Stimulated activated CD8-positive, alpha-beta memory T cell treated with anti-CD3 and anti-CD28 coated beads, Interleukin-12 subunit alpha, Interleukin-12 subunit beta, amount 100 ng/mL, for 1 hour (primary cell): ENCODE results near the gene TSLP.

Experiments used
- DNase-seq: peaks from one replicate; pipeline ENCODE4 v3.0.0-alpha.2; 2020; ENCODE audit warnings: low read depth

TSLP gene

GRCh38 chr5:111099058-111099778 is 27.7 kb downstream of the TSLP start:
- DNase-seq = no peak

DNA sequence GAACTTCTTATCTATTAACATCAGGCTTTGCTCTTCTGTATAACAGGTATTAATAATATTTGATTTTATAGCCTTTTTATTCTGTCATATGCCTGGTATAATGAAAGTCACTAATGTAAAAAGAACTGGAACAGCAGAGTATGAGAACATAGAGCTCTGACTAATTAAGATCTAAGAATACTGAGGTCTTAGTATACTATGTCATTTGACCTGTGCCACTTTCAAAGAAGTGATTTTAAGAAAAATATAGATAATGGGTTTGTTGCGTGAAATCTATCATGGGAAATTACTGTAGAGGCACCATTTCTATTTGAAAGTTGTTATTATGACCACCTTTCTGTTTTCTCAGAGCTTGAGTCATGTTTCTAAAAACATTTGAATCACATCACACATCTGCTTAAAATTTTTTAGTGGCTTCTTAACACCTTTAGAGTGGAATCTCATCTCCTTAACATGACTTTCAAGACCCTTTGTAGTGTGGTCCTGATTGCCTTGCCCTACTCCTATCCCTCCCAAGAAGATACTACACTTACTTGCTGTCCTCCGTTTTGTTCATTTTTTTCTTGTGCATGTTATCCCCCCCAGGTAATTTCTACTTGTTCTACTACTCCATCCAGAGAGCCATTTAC is 34.9 kb downstream of the TSLP start:
- DNase-seq = no peak

GRCh38 chr5:111107371-111107770 is 35.9 kb downstream of the TSLP start:
- DNase-seq = no peak

DNA sequence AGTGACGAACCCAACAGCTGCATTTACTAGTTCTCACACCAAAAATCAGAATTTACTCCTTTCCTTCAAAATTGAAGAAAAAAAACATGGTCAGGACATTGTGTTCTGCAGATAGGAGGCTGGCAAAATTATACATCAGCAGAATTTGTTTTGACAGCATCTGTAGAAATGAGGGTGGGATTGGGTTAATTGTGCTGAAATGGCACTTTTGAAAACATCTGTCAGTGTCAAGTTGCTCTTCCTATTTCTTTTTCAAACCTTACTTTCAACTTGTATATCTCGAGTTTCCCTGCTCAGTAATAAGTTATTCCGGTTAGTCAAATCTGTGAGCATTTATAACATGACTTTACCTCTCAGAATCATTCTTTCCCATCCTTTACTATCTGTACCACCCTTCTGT is 40.4 kb downstream of the TSLP start:
- no peak for DNase-seq

- no peak for DNase-seq
Observed at GRCh38 chr5:111113678-111114077, 42.2 kb downstream of the TSLP start.

- DNase-seq = no peak
Observed at GRCh38 chr5:111115229-111115628, 43.7 kb downstream of the TSLP start.

DNA sequence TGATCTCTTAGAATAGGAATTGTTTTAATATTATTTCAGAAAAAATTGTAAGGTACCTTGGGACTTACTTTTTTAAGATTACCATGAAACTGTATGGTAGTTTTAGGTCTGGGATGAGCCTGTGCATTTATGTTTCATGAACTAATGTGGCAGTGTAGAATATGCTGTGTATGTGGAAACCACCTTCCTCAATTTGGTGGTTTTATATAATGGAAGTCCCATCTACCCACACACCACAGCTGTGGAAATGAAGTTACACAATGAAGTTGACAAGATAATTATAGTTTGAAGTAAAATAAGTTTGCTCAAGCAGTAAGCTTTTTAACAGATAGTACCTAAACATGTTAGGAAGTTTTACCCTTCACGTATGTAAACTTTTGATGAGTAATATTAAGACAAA is 45.0 kb downstream of the TSLP start:
- DNase-seq = no peak

DNA sequence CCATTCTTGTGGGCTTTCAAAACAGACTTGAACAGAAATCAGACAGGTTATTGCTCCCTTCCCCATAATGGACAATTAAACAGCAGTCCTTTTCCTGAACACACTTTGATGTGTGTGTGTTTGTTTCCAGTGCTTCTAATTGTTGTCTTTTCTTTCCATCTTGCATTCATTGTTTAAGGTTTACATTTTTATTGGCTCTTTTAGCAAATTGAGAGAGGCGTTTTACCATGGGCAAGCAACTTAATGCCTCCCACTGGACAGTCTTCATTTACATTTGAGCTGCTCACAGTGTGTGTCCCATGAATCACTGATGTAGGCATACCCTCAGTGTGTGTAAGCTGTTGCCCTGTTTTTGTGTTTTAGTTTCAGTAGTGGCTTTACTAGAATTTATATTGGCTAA is 45.6 kb downstream of the TSLP start:
- DNase-seq = no peak

DNA sequence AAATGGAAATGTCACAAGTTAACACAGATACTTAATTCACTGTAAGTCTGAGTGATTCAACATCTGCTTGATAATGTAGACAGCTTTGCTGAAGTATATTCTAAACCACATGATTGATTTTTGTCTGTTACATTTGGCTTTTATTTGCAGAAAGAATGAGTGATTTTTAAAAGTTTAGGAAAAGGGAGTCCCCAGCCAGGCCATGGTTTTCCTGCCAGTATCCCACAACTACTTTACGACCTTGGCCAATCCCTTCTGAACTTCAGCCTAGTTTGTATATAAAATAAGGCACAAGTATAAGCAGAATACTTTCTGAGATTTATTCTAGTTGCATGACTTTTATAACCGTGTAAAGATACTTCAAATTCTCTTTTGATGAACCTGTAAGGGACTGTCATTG is 47.7 kb downstream of the TSLP start:
- no peak for DNase-seq

GRCh38 chr5:111119856-111120255 is 48.3 kb downstream of the TSLP start:
- DNase-seq = no peak

GRCh38 chr5:111120911-111121310 is 49.4 kb downstream of the TSLP start:
- DNase-seq = no peak

DNA sequence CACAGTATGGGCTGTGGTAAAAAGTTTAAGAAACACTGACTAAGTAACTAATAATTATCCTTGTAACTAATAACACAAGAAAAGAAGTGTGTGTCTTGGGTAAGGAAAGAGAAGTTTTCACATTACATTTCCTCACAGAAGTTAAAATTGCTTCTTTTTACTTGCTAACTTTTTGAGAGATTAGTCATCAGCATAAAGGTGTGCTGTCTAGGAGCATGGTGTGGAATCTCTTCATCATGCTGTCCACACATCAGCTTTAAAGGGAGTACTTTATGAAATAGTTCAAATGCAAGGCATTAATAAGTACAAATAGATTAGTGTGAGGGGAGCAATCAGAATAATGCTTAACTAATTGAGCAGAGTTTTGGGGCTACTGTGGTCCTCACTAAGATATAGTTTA is 50.4 kb downstream of the TSLP start:
- DNase-seq = no peak

- DNase-seq = no peak
Observed at GRCh38 chr5:111122398-111122797, 50.9 kb downstream of the TSLP start.

DNA sequence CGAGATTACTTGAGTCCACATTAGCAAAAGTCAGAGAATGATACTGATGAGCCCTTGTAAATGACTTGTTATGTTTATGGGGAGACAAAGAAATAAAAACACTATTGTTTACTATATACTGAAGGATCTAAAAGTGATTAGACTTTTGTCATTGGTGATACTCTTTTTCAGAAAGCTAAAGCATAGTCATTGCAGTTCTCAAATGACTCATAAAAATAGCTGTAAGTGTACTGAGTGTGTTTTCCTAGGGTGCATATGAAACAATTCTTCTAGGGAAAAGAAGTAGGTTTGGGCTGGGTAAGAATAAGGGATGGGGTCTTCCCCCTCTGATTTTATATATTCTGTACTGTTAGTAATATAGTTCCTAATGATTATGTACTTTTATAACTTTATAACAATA is 53.3 kb downstream of the TSLP start:
- no peak for DNase-seq

DNA sequence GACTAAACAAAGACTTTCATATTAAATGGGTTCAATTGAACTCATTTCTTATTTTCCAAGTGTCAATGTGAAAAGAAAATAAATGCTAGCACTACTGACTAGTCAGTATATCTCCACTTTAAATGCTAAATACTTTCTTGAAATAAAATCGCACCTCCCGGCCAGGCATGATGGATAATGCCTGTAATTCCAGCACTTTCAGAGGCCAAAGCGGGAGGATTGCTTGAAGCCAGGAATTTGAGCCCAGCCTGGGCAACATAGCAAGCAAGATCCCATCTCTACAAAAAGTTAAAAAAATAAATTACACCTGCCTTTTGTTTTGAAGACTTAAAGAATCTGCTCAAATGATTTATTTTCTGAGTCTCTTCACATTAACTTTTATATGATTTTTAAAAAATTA is 55.4 kb downstream of the TSLP start:
- no peak for DNase-seq
